Heart left ventricle (tissue), 13 donors: ENCODE measurements around the gene KLK2.

Experiments used
- CTCF ChIP-seq, 12 donors: fragments of 200-600 bp; sonication (generic) in 4 of 12; IDR thresholded peaks; one replicate each; pipeline versions ENCODE4 v1.5.0 to v1.8.0; 2018 to 2022; ENCODE audit warnings: antibody characterized with exemption in 12 of 12, mild to moderate bottlenecking in 5 of 12
- POLR2A ChIP-seq, 2 donors: fragments of 450-650 bp; IDR thresholded peaks; one replicate each; pipeline ENCODE4 v1.6.1; 2017; ENCODE audit warnings: antibody characterized with exemption in 2 of 2, mild to moderate bottlenecking in 2 of 2, moderate library complexity in 2 of 2
- donor health status: ischemic (EF 13 %, LVEDD 7.1; RV severe dilation, severe dysfunction).
- donor health status: DM: no; HTN: yes; CAD: no.
- donor health status: DM: no; HTN: no; CAD: no.
- donor health status: ischemic (EF 25% LVEDD 6.9; RV normal size, moderate dysfunction).
- donor health status: ischemic (EF 25% LVEDD 5.7; RV mildly dilated, moderate dysfunction).
- donor health status: ischemic (EF 35%, LVEDD 5.7; RV mildly dilated, moderate dysfunction).
- donor health status: nonischemic (EF 11% LVEDD 7.7; RV severe dilation, severe dysfunction).
- donor health status: DM: yes; HTN: yes; CAD: no.
- donor health status: PGD.
- donor health status: ischemic (EF 29% LVEDD 5.4; RV normal size, mild dysfunction).
- donor health status: nonischemic (EF 23%, LVEDD 6.1; RV moderate dilation, normal function).

GRCh38 chr19:50925734-50926133 is 52.5 kb downstream of the KLK2 start:
- no peak for TF ChIP-seq CTCF (IDR thresholded peaks at IDR 0.05)
- no peak for TF ChIP-seq POLR2A (IDR thresholded peaks at IDR 0.05)
